Retinal pigment epithelial cell (primary cell): ENCODE measurements around the gene GADD45G.

Experiments
- DNase-seq: peaks from one replicate; pipeline ENCODE4 v3.0.0-alpha.2; 2010; ENCODE audit warnings: low read depth
- H3K4me3 ChIP-seq: 2 replicates; pipeline ENCODE4 v1.5.1; 2011; ENCODE audit warnings: mild to moderate bottlenecking, low read length, control low read depth, moderate library complexity
- TF ChIP-seq, protein P1 (sequence below): conservative IDR thresholded peaks from 2 replicates; pipeline ENCODE4 v1.5.1; 2011; ENCODE audit warnings: low read depth, low read length, control low read depth, inconsistent platforms

GADD45G gene

GRCh38 chr9:89631384-89631783 is 26.6 kb downstream of the GADD45G start:
- TF ChIP-seq, protein P1, sequence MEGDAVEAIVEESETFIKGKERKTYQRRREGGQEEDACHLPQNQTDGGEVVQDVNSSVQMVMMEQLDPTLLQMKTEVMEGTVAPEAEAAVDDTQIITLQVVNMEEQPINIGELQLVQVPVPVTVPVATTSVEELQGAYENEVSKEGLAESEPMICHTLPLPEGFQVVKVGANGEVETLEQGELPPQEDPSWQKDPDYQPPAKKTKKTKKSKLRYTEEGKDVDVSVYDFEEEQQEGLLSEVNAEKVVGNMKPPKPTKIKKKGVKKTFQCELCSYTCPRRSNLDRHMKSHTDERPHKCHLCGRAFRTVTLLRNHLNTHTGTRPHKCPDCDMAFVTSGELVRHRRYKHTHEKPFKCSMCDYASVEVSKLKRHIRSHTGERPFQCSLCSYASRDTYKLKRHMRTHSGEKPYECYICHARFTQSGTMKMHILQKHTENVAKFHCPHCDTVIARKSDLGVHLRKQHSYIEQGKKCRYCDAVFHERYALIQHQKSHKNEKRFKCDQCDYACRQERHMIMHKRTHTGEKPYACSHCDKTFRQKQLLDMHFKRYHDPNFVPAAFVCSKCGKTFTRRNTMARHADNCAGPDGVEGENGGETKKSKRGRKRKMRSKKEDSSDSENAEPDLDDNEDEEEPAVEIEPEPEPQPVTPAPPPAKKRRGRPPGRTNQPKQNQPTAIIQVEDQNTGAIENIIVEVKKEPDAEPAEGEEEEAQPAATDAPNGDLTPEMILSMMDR = no peak
- no peak overlapping the region for H3K4me3 ChIP-seq

GRCh38 chr9:89632192-89632733 is 27.5 kb downstream of the GADD45G start:
- TF ChIP-seq, protein P1 = no peak
- DNase-seq = no peak
- no peak overlapping the region for H3K4me3 ChIP-seq

More at GRCh38 chr9:89631384-89631783, 26.6 kb downstream of the GADD45G start:
- no peak for DNase-seq

DNA sequence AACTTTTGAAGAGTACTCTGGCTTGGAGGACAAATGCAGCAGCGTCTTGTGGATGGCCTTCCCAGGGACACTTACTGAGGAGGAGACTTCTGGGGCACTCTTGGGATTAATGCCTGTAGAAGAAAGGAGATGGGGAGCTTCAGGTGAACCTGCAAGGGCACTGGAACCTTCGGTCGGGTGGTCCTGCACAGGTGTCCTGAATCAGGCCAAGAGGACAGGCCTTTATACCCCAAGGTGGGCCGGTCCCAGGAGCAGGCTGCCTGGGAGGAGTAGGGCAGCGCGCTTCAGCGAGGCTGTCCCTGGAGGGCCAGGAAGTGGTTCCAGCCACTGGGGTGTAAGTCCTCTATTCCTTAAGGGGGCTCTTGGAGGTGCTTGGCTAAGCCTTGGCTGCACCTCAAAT is 27.9 kb downstream of the GADD45G start:
- no peak for DNase-seq
- TF ChIP-seq, protein P1 = no peak

GRCh38 chr9:89633404-89633803 is 28.6 kb downstream of the GADD45G start:
- TF ChIP-seq, protein P1 = no peak
- no peak for DNase-seq
- H3K4me3 ChIP-seq = no peak overlapping the region

More for the DNA sequence above, 27.9 kb downstream of the GADD45G start:
- no peak overlapping the region for H3K4me3 ChIP-seq

DNA sequence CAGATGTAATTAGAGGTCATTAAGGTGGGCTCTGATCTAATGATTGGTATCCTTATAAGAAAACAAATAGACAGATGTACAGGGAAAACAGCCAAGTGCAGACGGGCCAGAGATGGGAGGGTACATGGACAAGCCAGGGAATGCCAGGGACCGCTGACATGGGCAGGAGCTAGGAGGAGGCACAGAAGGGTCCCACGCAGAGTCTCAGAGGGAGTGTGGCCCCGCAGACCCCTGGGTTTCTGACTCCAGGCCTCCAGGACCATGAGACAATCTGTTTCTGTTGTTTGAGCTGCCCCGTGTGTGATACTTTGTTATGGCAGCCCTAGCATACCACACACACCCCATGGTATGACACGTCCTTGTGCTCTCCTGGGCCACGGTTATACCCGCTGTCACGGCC is 29.1 kb downstream of the GADD45G start:
- DNase-seq = no peak
- H3K4me3 ChIP-seq = no peak overlapping the region
- TF ChIP-seq, protein P1 = no peak

DNA sequence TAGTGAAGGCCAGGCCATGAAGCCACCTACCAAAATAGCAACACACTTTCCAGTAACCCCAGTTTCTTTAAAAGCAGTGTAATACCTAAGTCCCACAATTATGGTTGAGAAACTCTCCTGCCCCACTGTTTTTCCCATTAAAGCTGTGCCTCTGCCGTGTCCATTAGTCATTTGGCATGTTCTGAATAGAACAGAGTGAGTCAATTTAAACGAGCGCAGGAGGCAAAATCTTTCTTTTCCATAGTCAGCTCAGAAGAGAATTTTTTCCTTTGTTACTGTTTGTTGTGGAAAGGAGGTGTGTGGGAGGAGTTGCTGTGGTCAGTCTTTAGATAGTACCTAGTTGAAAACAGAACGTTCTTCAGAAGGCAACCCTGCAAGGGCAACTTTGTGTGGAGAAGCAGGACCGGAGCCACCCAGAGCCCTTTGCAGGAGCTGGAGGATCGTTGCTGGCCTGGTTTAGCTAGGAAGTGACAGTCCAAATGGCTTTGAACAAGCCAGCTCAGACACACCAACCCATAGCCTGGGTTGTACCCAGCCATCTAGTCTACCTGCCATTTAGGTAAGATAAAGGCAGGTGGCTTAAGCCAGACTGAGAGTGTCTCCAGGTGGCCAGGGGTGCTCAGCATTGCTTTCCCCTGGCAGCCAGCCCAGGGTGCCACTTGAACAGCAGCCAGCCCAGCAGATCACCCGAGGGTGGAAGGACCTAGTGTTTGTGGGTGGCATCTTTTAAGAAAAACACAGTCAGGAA is 30.4 kb downstream of the GADD45G start:
- TF ChIP-seq, protein P1 = no peak
- H3K4me3 ChIP-seq = no peak overlapping the region
- peak; percentile 4 for DNase-seq

- DNase-seq = peak; percentile 6
Observed at GRCh38 chr9:89635816-89636215, 31.0 kb downstream of the GADD45G start.

More at GRCh38 chr9:89635816-89636215, 31.0 kb downstream of the GADD45G start:
- TF ChIP-seq, protein P1 = no peak
- no peak overlapping the region for H3K4me3 ChIP-seq
